D721Med (cell line): ENCODE data around the gene EBNA1BP2.

Experiments
- DNase-seq: peaks from one replicate; pipeline ENCODE4 v3.0.0; 2011; ENCODE audit warnings: low spot score; ENCODE audit not compliant: insufficient read length
- FAIRE-seq: peaks from 2 replicates; lab custom pipeline; 2011; peaks lifted over from hg19 to GRCh38; lab: Jason Lieb, UNC
- TF ChIP-seq, protein P1 (sequence below): IDR thresholded peaks from 2 replicates; pipeline ENCODE4 v1.5.1; 2012; ENCODE audit warnings: mild to moderate bottlenecking, control low read depth; ENCODE audit not compliant: insufficient read depth; ENCODE audit errors: missing control alignments

EBNA1BP2 gene

DNA sequence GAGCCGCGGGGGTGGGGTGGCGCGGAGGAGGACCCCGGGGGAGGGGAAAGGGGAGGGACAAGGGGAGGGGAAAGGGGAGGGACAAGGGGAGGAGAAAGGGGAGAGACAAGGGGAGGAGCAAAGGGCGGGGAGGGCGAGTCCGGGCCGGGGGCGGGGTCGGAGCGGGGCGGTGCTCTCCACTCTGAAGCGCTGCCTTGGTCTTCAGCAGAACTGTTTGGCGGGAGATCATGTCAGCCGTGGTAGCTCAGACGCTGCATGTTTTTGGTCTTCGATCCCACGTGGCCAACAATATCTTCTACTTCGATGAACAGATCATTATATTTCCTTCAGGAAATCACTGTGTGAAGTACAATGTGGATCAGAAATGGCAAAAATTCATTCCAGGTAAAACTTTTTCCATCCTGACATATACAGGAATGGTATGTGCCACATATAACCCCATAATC, 460 bp upstream of the EBNA1BP2 start:
- TF ChIP-seq, protein P1, sequence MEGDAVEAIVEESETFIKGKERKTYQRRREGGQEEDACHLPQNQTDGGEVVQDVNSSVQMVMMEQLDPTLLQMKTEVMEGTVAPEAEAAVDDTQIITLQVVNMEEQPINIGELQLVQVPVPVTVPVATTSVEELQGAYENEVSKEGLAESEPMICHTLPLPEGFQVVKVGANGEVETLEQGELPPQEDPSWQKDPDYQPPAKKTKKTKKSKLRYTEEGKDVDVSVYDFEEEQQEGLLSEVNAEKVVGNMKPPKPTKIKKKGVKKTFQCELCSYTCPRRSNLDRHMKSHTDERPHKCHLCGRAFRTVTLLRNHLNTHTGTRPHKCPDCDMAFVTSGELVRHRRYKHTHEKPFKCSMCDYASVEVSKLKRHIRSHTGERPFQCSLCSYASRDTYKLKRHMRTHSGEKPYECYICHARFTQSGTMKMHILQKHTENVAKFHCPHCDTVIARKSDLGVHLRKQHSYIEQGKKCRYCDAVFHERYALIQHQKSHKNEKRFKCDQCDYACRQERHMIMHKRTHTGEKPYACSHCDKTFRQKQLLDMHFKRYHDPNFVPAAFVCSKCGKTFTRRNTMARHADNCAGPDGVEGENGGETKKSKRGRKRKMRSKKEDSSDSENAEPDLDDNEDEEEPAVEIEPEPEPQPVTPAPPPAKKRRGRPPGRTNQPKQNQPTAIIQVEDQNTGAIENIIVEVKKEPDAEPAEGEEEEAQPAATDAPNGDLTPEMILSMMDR = no peak
- no peak for FAIRE-seq
- peak; percentile 78 for DNase-seq

DNA sequence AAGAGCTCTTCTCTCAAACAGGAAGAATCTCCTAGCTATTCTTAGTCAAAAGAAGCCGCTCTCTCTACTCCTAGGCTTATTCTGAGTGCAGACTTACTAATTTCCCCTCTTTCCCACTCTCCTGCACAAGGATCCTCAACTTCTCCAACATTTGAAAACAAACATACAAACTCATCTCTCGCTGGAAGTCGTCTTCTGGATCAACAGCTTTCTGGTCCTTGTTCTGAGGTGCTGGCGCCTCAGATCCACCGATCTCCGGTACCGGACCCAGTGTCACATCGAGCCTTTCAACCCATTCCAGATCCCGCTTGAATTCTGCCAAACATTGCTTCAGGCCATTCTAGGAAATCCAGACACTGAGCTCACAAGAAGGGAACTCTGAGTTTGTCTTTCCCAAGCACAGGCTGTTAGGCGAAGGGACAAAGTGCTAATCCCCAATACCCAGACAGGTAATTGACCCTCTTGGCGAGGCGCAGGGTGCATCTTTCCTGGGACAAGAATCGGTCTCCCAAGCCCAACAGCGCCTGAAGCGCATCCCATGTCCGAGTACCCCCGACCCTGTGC, 696 bp downstream of the EBNA1BP2 start:
- TF ChIP-seq, protein P1 = no peak
- FAIRE-seq (no peak), DNase-seq (no peak)

DNA sequence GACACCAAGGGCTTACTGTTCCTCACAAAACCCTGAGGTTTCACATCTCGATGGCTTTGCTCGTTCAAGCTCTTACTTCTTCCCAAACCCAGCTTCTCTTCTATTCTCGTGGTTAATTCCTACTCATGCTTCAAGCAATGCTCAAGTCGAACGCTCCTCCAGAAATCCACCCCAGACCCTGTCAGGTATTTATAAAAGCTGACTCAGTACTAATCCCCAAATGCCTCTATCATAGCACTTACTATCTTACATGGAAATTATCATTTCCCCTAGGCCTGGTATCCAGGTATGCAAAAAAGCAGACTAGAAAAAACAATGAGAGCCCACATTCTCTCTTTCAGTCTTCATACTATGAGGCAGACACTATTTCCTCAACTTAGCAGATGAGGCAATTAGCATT, 6.3 kb downstream of the EBNA1BP2 start:
- FAIRE-seq (no peak), DNase-seq (no peak)
- TF ChIP-seq, protein P1 = no peak

DNA sequence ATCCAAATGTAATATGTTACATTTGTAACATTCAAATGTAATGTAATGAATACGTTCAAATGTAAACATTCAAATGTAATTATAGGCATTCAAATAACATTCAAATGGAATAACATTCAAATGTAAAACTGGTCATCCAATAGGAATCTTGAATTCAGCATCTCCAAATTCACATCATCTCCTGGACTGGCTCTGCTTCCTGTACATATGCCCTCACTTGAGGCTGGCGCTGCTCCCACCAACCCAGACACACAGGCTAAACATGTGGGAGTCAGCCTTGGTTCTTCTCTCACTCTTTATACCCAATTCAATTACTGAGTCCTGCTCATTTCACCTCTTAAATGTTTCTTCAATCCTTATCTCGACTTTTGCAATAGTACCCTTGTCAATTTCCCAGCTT, 6.9 kb downstream of the EBNA1BP2 start:
- FAIRE-seq = no peak
- TF ChIP-seq, protein P1 = no peak
- no peak for DNase-seq

DNA sequence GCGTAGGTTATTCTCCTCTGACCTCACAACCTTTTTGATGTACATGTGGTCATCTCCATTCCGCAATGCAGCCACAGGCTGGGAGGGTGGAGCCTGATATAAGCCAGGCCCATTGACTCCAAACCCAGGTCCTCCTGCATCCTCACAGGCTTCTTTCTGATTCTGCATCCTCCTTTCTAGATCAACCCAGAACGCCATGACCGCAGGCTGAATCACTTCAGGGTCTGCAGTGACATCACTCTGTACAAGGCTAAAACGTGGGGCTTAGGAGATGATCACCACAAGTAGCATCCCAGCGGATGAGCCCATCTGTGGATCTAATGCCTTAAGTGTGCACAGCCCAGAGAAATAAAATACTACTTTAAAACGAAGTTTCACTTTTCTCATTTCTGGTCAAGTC, 16.1 kb downstream of the EBNA1BP2 start:
- FAIRE-seq = no peak
- no peak for DNase-seq
- TF ChIP-seq, protein P1 = no peak

DNA sequence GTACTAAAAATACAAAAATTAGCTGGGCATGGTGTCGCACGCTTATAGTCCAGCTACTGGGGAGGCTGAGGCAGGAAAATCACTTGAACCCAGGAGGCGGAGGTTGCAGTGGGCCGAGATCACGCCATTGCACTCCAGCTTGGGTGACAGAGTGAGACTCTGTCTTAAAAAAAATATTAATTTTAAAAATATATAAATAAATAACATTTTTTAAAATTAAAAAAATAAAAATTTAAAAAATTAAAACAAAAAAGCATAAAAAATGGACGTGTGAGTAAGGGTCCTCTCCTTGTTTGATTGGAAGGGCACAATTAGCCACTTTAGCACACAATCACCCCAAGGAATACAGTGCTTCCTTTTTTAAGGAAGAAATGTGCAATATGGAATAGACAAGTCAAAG, 18.6 kb downstream of the EBNA1BP2 start:
- TF ChIP-seq, protein P1 = no peak
- DNase-seq (no peak), FAIRE-seq (no peak)

DNA sequence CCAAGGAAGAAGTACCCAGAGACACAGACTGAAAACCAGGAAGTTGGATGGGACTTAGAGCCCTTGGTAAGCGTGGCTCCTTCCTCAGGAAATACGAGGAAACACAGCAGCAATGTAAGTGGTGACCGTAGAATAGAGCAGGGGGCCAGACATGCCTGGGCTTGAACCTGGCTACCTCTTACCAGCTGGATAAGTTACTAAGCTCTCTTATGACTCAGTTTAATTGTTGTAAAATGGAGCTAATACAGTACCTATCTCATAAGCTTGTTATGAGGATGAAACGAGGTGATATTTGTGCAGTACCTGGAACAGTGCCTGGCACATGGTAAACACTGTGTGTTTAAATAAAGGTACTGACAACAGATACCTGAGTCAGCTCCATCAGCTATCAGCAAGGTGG, 19.2 kb downstream of the EBNA1BP2 start:
- no peak for DNase-seq
- TF ChIP-seq, protein P1 = no peak
- FAIRE-seq = no peak
